Measurements from ENCODE around the gene FOXA2. TPM values are rescaled to one million over a fixed set of nuclear protein-coding genes. Genes with fewer than 3 reads are reported as not detected.

Gene FOXA2
- total and polyA plus RNA-seq, 9 of the 15 experiments (the other 6 are each of a cell fraction or from before 2014, with no cell fraction given) = 0.10 to 1.0 (median 0.25) TPM

GRCh38 chr20:22586645-22587310 lies 2.4 kb upstream of the FOXA2 start (continued):
- TF ChIP-seq, protein P1, sequence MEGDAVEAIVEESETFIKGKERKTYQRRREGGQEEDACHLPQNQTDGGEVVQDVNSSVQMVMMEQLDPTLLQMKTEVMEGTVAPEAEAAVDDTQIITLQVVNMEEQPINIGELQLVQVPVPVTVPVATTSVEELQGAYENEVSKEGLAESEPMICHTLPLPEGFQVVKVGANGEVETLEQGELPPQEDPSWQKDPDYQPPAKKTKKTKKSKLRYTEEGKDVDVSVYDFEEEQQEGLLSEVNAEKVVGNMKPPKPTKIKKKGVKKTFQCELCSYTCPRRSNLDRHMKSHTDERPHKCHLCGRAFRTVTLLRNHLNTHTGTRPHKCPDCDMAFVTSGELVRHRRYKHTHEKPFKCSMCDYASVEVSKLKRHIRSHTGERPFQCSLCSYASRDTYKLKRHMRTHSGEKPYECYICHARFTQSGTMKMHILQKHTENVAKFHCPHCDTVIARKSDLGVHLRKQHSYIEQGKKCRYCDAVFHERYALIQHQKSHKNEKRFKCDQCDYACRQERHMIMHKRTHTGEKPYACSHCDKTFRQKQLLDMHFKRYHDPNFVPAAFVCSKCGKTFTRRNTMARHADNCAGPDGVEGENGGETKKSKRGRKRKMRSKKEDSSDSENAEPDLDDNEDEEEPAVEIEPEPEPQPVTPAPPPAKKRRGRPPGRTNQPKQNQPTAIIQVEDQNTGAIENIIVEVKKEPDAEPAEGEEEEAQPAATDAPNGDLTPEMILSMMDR (IDR thresholded peaks at IDR 0.05 in 2 of 3, conservative IDR thresholded peaks at IDR 0.05 in 1 of 3; ENCODE audit: insufficient read depth in 2 of 3, low read depth in 1 of 3, low read length in 3 of 3) = peak; percentile 68 to 82 (median 76)
- TF ChIP-seq C11orf30 (IDR thresholded peaks at IDR 0.05; ENCODE audit: low read depth) = no peak
- TF ChIP-seq, protein P2, sequence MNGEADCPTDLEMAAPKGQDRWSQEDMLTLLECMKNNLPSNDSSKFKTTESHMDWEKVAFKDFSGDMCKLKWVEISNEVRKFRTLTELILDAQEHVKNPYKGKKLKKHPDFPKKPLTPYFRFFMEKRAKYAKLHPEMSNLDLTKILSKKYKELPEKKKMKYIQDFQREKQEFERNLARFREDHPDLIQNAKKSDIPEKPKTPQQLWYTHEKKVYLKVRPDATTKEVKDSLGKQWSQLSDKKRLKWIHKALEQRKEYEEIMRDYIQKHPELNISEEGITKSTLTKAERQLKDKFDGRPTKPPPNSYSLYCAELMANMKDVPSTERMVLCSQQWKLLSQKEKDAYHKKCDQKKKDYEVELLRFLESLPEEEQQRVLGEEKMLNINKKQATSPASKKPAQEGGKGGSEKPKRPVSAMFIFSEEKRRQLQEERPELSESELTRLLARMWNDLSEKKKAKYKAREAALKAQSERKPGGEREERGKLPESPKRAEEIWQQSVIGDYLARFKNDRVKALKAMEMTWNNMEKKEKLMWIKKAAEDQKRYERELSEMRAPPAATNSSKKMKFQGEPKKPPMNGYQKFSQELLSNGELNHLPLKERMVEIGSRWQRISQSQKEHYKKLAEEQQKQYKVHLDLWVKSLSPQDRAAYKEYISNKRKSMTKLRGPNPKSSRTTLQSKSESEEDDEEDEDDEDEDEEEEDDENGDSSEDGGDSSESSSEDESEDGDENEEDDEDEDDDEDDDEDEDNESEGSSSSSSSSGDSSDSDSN (IDR thresholded peaks at IDR 0.05; ENCODE audit: borderline replicate concordance in 1 of 2, low read depth in 2 of 2, low read length in 2 of 2) = 0 out of 4 replicates have a peak, but pooled peaks of 1 of the 2 experiments have one; percentile 29
- TF ChIP-seq RB1 (IDR thresholded peaks at IDR 0.05; ENCODE audit: low read depth) = 0 out of 2 replicates have a peak, but pooled peaks have one; percentile 30
- no peak for TF ChIP-seq IRF9 (tag; IDR thresholded peaks at IDR 0.05)
- no peak for TF ChIP-seq ZNF77 (CRISPR knock-in tag; IDR thresholded peaks at IDR 0.05)
- no peak for TF ChIP-seq SIN3B (IDR thresholded peaks at IDR 0.05; ENCODE audit: low read depth)
- no peak for TF ChIP-seq MEF2D (tag; conservative IDR thresholded peaks at IDR 0.05; ENCODE audit: low read depth)
- no peak for TF ChIP-seq ETV5 (CRISPR knock-in tag; IDR thresholded peaks at IDR 0.05; ENCODE audit: low read depth)
- TF ChIP-seq RAD21 (CRISPR knock-in tag; conservative IDR thresholded peaks at IDR 0.05 in 1 of 2, IDR thresholded peaks at IDR 0.05 in 1 of 2) = peak; percentile 85 to 87
- peak; percentile 57; the same call in 1 of the 2 replicates for TF ChIP-seq ZBTB7A (IDR thresholded peaks at IDR 0.05; ENCODE audit: borderline replicate concordance, control insufficient read depth, low read depth, low read length)
- TF ChIP-seq TCF7 (IDR thresholded peaks at IDR 0.05; ENCODE audit: borderline replicate concordance) = no peak
- no peak for TF ChIP-seq CREB5 (CRISPR knock-in tag; IDR thresholded peaks at IDR 0.05)
- TF ChIP-seq, protein P3, sequence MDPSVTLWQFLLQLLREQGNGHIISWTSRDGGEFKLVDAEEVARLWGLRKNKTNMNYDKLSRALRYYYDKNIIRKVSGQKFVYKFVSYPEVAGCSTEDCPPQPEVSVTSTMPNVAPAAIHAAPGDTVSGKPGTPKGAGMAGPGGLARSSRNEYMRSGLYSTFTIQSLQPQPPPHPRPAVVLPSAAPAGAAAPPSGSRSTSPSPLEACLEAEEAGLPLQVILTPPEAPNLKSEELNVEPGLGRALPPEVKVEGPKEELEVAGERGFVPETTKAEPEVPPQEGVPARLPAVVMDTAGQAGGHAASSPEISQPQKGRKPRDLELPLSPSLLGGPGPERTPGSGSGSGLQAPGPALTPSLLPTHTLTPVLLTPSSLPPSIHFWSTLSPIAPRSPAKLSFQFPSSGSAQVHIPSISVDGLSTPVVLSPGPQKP (CRISPR knock-in tag; IDR thresholded peaks at IDR 0.05) = no peak

All from K562 (cell line).